Panc1 (cell line): ENCODE results near the gene LAMA1. TPM values are rescaled to one million over a fixed set of nuclear protein-coding genes. Genes with fewer than 3 reads are reported as not detected.

ENCODE experiments used
- ATAC-seq: fragments of 200-7000 bp; cut with Tn5 transposase; 2 replicates; pipeline ENCODE4 v1.9.1; 2020; ENCODE audit warnings: mild to moderate bottlenecking, moderate library complexity
- BruUV-seq: library from RNA; stranded (reverse); fragments of 400-500 nt; replicated peaks from 2 replicates; lab custom pipeline; 2021; lab: Mats Ljungman, UMichigan
- CTCF ChIA-PET: fragments of 300-600 bp; sonication (Branson Sonifier 250); formaldehyde crosslinking; loops from one replicate; lab custom pipeline; 2022; ENCODE audit warnings: antibody characterized with exemption; lab: Charles Lee
- POLR2A ChIA-PET: fragments of 300-600 bp; sonication (Branson Sonifier 250); formaldehyde crosslinking; loops from one replicate; lab custom pipeline; 2022; ENCODE audit warnings: antibody characterized with exemption; lab: Charles Lee
- DNase-seq: peaks from one replicate; pipeline ENCODE4 v3.0.0-alpha.2; 2010; ENCODE audit warnings: low read depth, low spot score
- H3K27ac ChIP-seq: 2 replicates; pipeline ENCODE4 v1.5.1; 2011; ENCODE audit warnings: mild to moderate bottlenecking, low read length, inconsistent platforms
- H3K27me3 ChIP-seq: fragments of 200-500 bp; sonication (Bioruptor generic); 2 replicates; pipeline ENCODE4 v1.6.0; 2014; ENCODE audit warnings: low read length, inconsistent platforms; ENCODE audit not compliant: control insufficient read depth, insufficient read depth
- H3K36me3 ChIP-seq: fragments of 200-500 bp; sonication (Bioruptor generic); 2 replicates; pipeline ENCODE4 v1.5.1; 2014; ENCODE audit warnings: inconsistent platforms, mild to moderate bottlenecking, low read length, moderate library complexity; ENCODE audit not compliant: control insufficient read depth, insufficient read depth
- H3K4me1 ChIP-seq: 2 replicates; pipeline ENCODE4 v1.5.1; 2011; ENCODE audit warnings: inconsistent platforms, mild to moderate bottlenecking, low read length, moderate library complexity; ENCODE audit not compliant: control insufficient read depth, insufficient read depth
- H3K4me3 ChIP-seq, 2 experiments: 2 replicates each; pipeline ENCODE4 v1.5.1; 2011 to 2012; ENCODE audit warnings: low read depth in 2 of 2, low read length in 2 of 2, mild to moderate bottlenecking in 2 of 2, inconsistent platforms in 1 of 2, moderate library complexity in 1 of 2
- H3K9me3 ChIP-seq: fragments of 200-500 bp; sonication (Bioruptor generic); 2 replicates; pipeline ENCODE4 v1.5.1; 2014; ENCODE audit warnings: low read depth, mild to moderate bottlenecking, inconsistent platforms, low read length, moderate library complexity; ENCODE audit not compliant: control insufficient read depth, insufficient read depth
- POLR2AphosphoS5 ChIP-seq: IDR thresholded peaks from 2 replicates; pipeline ENCODE4 v1.6.1; 2012; ENCODE audit warnings: mild to moderate bottlenecking, low read depth, low read length, moderate library complexity
- SIN3A ChIP-seq: IDR thresholded peaks from 2 replicates; pipeline ENCODE4 v1.6.1; 2012; ENCODE audit warnings: low read depth, mild to moderate bottlenecking, low read length, moderate library complexity, borderline replicate concordance; ENCODE audit not compliant: insufficient read depth
- TCF7L2 ChIP-seq: IDR thresholded peaks from 2 replicates; pipeline ENCODE4 v1.6.1; 2011; ENCODE audit warnings: mild to moderate bottlenecking, low read depth, low read length, inconsistent platforms
- in situ Hi-C: cut with HindIII; loops from 2 replicates; pipeline ENCODE4 v1.10.0; 2016; ENCODE audit warnings: low sequenced_read_pairs, low pct_unique_long_range_greater_than_20kb
- intact Hi-C: fragments of 100-400 bp; cut with micrococcal nuclease; formaldehyde crosslinking; loops from one replicate; pipeline ENCODE4 v1.10.0; 2022; ENCODE audit not compliant: unreplicated experiment
- total RNA-seq: library from RNA; stranded (reverse); gene quantifications from one replicate; pipeline ENCODE4 v1.2.1, GENCODE V29; 2021; ENCODE audit not compliant: unreplicated experiment
- TF ChIP-seq, protein P1 (sequence below): fragments of 450-650 bp; IDR thresholded peaks from 2 replicates; pipeline ENCODE4 v1.5.1; 2017; ENCODE audit warnings: mild to moderate bottlenecking
- TF ChIP-seq, protein P2 (sequence below), 2 experiments: IDR thresholded peaks; 2 replicates each; pipeline ENCODE4 v1.6.1; 2011 to 2012; ENCODE audit warnings: low read depth in 2 of 2, control low read depth in 1 of 2, low read length in 1 of 2, mild to moderate bottlenecking in 1 of 2, moderate library complexity in 1 of 2; ENCODE audit not compliant: insufficient read depth in 1 of 2

The LAMA1 gene
- total RNA-seq, 1 experiment from 2014 or later, result 0.03 TPM

- no peaks in the 10 kb centered on the region for H3K27me3 ChIP-seq
- H3K9me3 ChIP-seq, result no peaks in the 10 kb centered on the region
- DNase-seq (no peak), ATAC-seq (no peak)
- intact Hi-C loops, result no loop called here
- BruUV-seq, result no TSS peak
- ChIA-PET POLR2A (no interaction called here), CTCF (no interaction called here)
- H3K27ac ChIP-seq, result no peak overlapping the region
- H3K4me3 ChIP-seq, result no peak overlapping the region
- no peaks in the 10 kb centered on the region for H3K36me3 ChIP-seq
- TF ChIP-seq POLR2AphosphoS5, result no peak
- no peak for TF ChIP-seq TCF7L2
- TF ChIP-seq, protein P1, sequence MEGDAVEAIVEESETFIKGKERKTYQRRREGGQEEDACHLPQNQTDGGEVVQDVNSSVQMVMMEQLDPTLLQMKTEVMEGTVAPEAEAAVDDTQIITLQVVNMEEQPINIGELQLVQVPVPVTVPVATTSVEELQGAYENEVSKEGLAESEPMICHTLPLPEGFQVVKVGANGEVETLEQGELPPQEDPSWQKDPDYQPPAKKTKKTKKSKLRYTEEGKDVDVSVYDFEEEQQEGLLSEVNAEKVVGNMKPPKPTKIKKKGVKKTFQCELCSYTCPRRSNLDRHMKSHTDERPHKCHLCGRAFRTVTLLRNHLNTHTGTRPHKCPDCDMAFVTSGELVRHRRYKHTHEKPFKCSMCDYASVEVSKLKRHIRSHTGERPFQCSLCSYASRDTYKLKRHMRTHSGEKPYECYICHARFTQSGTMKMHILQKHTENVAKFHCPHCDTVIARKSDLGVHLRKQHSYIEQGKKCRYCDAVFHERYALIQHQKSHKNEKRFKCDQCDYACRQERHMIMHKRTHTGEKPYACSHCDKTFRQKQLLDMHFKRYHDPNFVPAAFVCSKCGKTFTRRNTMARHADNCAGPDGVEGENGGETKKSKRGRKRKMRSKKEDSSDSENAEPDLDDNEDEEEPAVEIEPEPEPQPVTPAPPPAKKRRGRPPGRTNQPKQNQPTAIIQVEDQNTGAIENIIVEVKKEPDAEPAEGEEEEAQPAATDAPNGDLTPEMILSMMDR, result no peak
- TF ChIP-seq, protein P2, sequence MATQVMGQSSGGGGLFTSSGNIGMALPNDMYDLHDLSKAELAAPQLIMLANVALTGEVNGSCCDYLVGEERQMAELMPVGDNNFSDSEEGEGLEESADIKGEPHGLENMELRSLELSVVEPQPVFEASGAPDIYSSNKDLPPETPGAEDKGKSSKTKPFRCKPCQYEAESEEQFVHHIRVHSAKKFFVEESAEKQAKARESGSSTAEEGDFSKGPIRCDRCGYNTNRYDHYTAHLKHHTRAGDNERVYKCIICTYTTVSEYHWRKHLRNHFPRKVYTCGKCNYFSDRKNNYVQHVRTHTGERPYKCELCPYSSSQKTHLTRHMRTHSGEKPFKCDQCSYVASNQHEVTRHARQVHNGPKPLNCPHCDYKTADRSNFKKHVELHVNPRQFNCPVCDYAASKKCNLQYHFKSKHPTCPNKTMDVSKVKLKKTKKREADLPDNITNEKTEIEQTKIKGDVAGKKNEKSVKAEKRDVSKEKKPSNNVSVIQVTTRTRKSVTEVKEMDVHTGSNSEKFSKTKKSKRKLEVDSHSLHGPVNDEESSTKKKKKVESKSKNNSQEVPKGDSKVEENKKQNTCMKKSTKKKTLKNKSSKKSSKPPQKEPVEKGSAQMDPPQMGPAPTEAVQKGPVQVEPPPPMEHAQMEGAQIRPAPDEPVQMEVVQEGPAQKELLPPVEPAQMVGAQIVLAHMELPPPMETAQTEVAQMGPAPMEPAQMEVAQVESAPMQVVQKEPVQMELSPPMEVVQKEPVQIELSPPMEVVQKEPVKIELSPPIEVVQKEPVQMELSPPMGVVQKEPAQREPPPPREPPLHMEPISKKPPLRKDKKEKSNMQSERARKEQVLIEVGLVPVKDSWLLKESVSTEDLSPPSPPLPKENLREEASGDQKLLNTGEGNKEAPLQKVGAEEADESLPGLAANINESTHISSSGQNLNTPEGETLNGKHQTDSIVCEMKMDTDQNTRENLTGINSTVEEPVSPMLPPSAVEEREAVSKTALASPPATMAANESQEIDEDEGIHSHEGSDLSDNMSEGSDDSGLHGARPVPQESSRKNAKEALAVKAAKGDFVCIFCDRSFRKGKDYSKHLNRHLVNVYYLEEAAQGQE (IDR thresholded peaks at IDR 0.05; ENCODE audit: insufficient read depth in 1 of 2, low read depth in 2 of 2, low read length in 1 of 2), result no peak
- TF ChIP-seq SIN3A, result no peak
- H3K4me1 ChIP-seq, result no peaks in the 10 kb centered on the region
- in situ Hi-C loops, result no loop called here
Observed at GRCh38 chr18:7028625-7029024, 89.0 kb downstream of the LAMA1 start.

- Histone ChIP-seq H3K4me3 (no peak overlapping the region), H3K36me3 (no peaks in the 10 kb centered on the region), H3K4me1 (no peaks in the 10 kb centered on the region), H3K27me3 (no peaks in the 10 kb centered on the region), H3K27ac (no peak overlapping the region), H3K9me3 (no peaks in the 10 kb centered on the region)
- DNase-seq (no peak), ATAC-seq (no peak)
- CTCF ChIA-PET, result no interaction called here
- no TSS peak for BruUV-seq
- POLR2A ChIA-PET, result interaction anchor here (0.5 kb wide), 1 partner anchor 697 kb away, joined by 5 read pairs; no protein-coding TSS in a partner anchor
- in situ Hi-C loops (no loop called here), intact Hi-C loops (no loop called here)
- TF ChIP-seq, protein P2 (IDR thresholded peaks at IDR 0.05; ENCODE audit: insufficient read depth in 1 of 2, low read depth in 2 of 2, low read length in 1 of 2), result no peak
- TF ChIP-seq SIN3A (no peak), TCF7L2 (no peak), POLR2AphosphoS5 (no peak)
- TF ChIP-seq, protein P1, result no peak
Observed at GRCh38 chr18:7025194-7025593, 92.4 kb downstream of the LAMA1 start.
